Choroid plexus epithelial cell (primary cell): ENCODE data around the gene PCDHB6.
"Not testable (repeated sequence)": the region's sequence is repeated elsewhere in the genome, so short reads cannot be mapped to it uniquely, and the experiment has no call there.

Source experiments
- DNase-seq: peaks from one replicate; pipeline ENCODE4 v3.0.0-alpha.2; 2010; ENCODE audit warnings: low read depth
- H3K4me3 ChIP-seq: 2 replicates; pipeline ENCODE4 v1.5.1; 2011; ENCODE audit warnings: low read depth, mild to moderate bottlenecking, control low read depth, low read length, moderate library complexity
- TF ChIP-seq, protein P1 (sequence below): conservative IDR thresholded peaks from 2 replicates; pipeline ENCODE4 v1.5.1; 2011; ENCODE audit warnings: low read depth, mild to moderate bottlenecking, control low read depth, inconsistent platforms, low read length, moderate library complexity

The PCDHB6 gene

DNA sequence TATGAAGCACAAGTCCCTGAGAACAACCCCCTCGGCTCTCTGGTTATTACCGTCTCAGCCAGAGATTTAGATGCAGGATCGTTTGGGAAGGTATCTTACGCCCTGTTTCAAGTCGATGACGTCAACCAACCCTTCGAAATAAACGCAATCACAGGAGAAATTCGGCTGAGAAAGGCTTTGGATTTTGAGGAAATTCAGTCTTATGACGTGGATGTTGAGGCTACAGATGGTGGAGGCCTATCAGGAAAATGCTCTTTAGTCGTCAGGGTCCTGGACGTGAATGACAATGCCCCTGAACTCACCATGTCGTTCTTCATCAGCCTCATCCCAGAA lies 1.1 kb downstream of the PCDHB6 start:
- no peak overlapping the region for H3K4me3 ChIP-seq
- DNase-seq: no peak
- TF ChIP-seq, protein P1, sequence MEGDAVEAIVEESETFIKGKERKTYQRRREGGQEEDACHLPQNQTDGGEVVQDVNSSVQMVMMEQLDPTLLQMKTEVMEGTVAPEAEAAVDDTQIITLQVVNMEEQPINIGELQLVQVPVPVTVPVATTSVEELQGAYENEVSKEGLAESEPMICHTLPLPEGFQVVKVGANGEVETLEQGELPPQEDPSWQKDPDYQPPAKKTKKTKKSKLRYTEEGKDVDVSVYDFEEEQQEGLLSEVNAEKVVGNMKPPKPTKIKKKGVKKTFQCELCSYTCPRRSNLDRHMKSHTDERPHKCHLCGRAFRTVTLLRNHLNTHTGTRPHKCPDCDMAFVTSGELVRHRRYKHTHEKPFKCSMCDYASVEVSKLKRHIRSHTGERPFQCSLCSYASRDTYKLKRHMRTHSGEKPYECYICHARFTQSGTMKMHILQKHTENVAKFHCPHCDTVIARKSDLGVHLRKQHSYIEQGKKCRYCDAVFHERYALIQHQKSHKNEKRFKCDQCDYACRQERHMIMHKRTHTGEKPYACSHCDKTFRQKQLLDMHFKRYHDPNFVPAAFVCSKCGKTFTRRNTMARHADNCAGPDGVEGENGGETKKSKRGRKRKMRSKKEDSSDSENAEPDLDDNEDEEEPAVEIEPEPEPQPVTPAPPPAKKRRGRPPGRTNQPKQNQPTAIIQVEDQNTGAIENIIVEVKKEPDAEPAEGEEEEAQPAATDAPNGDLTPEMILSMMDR: no peak

DNA sequence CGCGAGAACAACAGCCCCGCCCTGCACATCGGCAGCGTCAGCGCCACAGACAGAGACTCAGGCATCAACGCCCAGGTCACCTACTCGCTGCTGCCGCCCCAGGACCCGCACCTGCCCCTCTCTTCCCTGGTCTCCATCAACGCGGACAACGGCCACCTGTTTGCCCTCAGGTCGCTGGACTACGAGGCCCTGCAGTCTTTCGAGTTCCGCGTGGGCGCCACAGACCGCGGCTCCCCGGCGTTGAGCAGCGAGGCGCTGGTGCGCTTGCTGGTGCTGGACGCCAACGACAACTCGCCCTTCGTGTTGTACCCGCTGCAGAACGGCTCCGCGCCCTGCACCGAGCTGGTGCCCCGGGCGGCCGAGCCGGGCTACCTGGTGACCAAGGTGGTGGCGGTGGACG lies 1.8 kb downstream of the PCDHB6 start:
- H3K4me3 ChIP-seq, DNase-seq: not testable (repeated sequence)

DNA sequence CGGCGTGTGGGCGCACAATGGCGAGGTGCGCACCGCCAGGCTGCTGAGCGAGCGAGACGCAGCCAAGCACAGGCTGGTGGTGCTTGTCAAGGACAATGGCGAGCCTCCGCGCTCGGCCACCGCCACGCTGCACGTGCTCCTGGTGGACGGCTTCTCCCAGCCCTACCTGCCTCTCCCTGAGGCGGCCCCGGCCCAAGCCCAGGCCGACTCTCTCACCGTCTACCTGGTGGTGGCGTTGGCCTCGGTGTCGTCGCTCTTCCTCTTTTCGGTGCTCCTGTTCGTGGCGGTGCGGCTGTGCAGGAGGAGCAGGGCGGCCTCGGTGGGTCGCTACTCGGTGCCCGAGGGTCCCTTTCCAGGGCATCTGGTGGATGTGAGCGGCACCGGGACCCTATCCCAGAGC lies 2.2 kb downstream of the PCDHB6 start:
- not testable (repeated sequence) for H3K4me3 ChIP-seq, DNase-seq

DNA sequence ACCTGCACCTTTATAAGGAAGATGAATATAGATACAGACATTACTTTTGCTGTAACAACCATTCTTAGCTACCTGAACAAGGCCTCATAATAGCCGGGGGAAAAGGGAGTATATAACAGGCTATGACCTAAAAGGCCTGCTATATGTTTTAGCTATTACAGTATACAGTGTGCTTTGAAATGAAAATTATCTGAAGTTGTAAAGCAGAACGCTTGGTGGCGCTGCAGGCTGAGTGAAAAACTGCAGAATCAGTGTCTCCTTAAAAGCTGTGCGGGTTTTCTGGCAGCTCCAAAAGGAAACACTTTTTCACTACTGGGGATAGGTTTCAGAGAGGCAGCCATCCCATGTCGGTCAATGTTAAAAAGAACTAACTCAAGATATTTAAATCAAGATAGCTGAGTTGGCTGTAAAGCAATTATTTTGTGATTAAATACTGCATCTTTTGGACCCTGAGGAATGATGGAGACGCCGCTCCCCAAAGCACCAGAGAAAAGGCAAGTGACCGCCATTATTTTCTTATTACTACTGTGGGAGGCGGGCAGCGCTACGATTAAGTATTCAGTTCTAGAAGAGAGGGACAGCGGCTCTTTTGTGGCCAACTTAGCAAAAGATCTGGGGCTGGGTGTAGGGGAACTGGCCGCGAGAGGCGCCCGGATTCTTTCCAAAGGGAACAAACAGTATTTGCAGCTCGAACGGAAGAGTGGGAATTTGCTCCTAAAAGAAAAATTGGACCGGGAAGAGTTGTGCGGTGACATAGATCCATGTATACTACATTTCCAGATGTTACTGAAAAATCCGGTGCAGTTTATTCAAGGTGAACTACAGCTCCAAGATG lies 5.9 kb downstream of the PCDHB6 start:
- DNase-seq: no peak
- TF ChIP-seq, protein P1: no peak
- no peak overlapping the region for H3K4me3 ChIP-seq

DNA sequence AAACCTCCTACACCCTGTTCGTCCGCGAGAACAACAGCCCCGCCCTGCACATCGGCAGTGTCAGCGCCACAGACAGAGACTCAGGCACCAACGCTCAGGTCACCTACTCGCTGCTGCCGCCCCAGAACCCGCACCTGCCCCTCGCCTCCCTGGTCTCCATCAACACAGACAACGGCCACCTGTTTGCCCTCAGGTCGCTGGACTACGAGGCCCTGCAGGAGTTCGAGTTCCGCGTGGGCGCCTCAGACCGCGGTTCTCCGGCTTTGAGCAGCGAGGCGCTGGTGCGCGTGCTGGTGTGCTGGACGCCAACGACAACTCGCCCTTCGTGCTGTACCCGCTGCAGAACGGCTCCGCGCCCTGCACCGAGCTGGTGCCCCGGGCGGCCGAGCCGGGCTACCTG lies 7.5 kb downstream of the PCDHB6 start:
- not testable (repeated sequence) for H3K4me3 ChIP-seq, DNase-seq

DNA sequence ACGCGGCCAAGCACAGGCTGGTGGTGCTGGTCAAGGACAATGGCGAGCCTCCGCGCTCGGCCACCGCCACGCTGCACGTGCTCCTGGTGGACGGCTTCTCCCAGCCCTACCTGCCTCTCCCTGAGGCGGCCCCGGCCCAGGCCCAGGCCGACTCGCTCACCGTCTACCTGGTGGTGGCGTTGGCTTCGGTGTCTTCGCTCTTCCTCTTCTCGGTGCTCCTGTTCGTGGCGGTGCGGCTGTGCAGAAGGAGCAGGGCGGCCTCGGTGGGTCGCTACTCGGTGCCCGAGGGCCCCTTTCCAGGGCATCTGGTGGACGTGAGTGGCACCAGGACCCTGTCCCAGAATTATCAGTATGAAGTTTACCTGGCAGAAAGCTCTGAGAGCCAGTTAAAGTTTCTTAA lies 8.0 kb downstream of the PCDHB6 start:
- not testable (repeated sequence) for H3K4me3 ChIP-seq, DNase-seq

DNA sequence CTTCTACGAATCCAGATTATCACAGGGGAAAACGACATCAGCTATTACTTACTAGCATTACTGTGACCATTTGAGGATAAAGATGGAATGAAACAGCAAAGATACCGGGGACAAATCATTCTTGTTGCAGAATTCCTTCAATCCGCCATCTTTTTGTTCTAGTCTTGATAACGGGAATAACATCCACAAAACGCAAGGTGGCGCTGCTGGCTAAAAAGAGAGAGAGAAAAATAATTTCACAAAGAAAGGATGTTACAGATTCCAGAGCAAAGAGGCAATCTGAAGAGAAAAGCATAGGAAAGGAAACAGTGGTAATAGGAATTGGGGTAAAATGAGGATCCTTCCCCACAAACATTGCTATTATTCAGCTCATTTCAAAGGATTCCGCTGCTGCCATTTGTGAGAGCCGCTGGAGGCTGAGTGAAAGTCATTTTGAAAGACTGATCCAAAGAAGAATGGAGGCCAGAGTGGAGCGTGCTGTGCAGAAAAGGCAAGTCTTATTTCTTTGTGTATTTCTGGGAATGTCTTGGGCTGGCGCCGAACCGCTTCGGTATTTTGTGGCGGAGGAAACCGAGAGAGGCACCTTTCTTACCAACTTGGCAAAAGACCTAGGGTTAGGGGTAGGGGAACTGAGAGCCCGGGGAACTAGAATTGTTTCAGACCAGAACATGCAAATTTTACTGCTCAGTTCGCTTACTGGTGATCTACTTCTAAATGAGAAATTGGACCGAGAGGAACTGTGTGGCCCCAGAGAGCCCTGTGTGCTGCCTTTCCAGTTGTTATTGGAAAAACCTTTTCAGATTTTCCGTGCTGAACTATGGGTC lies 22.7 kb downstream of the PCDHB6 start, which contains the start of gene PCDHB7:
PCDHB7 (plus strand) TSS at position 264 of the 824 bp plus-strand sequence; CDS start at position 456, 192 bp downstream.
- DNase-seq: peak; percentile 17
- no peak within 1 kb of the TSS for H3K4me3 ChIP-seq
- TF ChIP-seq, protein P1: peak; percentile 44

DNA sequence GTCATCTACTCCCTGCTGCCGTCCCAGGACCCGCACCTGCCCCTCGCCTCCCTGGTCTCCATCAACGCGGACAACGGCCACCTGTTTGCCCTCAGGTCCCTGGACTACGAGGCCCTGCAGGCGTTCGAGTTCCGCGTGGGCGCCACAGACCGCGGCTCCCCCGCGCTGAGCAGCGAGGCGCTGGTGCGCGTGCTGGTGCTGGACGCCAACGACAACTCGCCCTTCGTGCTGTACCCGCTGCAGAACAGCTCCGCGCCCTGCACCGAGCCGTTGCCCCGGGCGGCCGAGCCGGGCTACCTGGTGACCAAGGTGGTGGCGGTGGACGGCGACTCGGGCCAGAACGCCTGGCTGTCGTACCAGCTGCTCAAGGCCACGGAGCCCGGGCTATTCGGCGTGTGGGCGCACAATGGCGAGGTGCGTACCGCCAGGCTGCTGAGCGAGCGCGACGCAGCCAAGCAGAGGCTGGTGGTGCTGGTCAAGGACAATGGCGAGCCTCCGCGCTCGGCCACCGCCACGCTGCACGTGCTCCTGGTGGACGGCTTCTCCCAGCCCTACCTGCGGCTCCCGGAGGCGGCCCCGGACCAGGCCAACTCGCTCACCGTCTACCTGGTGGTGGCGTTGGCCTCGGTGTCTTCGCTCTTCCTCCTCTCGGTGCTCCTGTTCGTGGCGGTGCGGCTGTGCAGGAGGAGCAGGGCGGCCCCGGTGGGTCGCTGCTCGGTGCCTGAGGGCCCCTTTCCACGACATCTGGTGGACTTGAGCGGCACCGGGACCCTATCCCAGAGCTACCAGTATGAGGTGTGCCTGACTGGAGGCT lies 24.6 kb downstream of the PCDHB6 start:
- H3K4me3 ChIP-seq, DNase-seq: not testable (repeated sequence)

DNA sequence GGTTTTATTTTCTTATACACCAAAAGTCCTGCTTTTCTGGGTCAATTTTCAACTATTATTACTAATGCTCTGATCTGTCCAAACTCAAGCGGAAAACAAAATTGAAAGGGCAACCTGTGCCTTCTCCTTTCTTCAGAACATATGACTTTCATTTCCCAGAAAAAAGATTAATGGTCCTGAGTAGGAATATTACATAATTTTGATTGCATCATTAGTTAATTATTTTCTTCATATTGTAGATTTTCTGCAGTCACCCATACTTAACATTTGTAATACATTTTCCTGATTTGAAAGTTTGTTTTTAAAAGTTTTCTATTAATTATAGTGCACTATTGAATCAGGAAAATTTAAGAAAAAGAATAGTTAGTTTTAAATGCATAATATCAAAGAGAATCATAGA lies 26.1 kb downstream of the PCDHB6 start:
- no peak overlapping the region for H3K4me3 ChIP-seq
- TF ChIP-seq, protein P1: no peak
- DNase-seq: no peak

DNA sequence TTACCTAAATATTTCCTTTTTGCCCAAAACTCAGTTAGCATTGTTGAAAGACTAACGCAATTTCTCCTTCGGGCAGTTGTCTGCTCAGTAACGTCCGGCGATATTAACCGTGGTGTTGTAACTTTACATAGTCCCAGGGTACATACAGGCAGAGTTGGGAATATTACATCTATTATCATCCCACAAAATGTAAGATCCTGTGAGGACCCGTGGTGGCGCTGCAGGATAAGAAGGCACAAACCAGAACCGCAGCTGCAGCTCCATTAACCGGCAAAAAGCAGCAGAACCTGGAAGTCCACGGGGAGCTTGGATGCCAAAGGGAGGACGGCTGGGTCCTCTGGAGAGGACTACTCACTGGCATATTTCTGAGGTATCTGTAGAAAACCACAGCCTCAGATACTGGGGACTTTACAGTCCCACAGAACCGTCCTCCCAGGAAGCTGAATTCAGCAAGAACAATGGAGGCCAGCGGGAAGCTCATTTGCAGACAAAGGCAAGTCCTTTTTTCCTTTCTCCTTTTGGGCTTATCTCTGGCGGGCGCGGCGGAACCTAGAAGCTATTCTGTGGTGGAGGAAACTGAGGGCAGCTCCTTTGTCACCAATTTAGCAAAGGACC lies 27.8 kb downstream of the PCDHB6 start, which contains the start of gene PCDHB8:
PCDHB8 (plus strand) TSS at position 214 of the 615 bp plus-strand sequence; CDS start at position 459, 245 bp downstream.
- DNase-seq, H3K4me3 ChIP-seq: not testable (repeated sequence)

DNA sequence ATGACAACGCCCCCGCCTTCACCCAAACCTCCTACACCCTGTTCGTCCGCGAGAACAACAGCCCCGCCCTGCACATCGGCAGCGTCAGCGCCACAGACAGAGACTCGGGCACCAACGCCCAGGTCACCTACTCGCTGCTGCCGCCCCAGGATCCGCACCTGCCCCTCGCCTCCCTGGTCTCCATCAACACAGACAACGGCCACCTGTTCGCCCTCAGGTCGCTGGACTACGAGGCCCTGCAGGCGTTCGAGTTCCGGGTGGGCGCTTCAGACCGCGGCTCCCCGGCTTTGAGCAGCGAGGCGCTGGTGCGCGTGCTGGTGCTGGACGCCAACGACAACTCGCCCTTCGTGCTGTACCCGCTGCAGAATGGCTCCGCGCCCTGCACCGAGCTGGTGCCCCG lies 29.5 kb downstream of the PCDHB6 start:
- H3K4me3 ChIP-seq: not testable (repeated sequence)

DNA sequence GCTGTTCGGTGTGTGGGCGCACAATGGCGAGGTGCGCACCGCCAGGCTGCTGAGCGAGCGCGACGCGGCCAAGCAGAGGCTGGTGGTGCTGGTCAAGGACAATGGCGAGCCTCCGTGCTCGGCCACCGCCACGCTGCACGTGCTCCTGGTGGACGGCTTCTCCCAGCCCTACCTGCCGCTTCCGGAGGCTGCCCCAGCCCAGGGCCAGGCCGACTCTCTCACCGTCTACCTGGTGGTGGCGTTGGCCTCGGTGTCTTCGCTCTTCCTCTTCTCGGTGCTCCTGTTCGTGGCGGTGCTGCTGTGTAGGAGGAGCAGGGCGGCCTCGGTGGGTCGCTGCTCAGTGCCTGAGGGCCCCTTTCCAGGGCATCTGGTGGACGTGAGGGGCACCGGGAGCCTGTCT lies 30.0 kb downstream of the PCDHB6 start:
- DNase-seq, H3K4me3 ChIP-seq: not testable (repeated sequence)

More for the DNA sequence above, 29.5 kb downstream of the PCDHB6 start:
- not testable (repeated sequence) for DNase-seq
